Measurements from ENCODE around the gene NME9.

The NME9 gene

GRCh38 chr3:138361561-138361971, 31.9 kb upstream of the NME9 start:
- no peak for DNase-seq (ENCODE audit: low spot score)

GRCh38 chr3:138360869-138361525, 31.3 kb upstream of the NME9 start:
- no peak for DNase-seq (ENCODE audit: low spot score)

GRCh38 chr3:138359919-138360868, 30.5 kb upstream of the NME9 start:
- DNase-seq (ENCODE audit: low spot score) = no peak

DNA sequence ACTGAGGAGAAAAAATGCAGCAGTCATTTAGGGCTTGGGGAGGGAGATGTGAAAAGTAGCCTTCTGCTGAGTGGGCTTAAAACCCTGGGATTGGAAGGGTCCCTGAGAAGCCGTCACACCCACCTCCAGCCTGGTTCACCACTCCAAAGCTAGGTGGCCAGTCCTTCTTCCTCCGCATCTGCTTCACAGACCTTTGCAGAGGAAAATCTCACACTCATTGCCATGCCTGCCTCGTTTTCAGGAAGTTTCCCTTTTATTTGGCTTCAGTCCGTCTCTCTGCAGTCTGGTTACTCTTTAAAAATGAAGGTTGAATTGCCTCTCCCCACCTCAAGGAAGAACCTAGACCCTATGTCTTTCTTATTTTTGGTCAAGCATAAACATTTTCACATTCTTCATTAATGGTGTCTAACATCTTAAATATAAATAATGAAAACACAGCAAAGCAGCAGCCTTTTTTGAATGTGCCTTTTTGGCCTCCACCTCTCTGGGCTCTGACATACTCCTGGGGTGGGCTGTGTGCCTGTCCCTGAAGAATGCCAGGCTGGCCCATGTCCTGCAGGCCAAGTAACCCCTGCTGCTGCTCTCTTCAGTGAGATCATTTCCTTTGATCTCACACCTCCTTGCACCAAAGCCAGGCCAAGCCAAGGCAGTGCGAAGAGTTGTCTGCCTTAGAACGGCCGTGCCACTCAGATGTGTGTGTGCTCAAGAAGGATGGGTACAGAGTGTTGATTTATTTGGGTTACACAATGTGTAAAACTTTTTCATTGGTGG, 29.7 kb upstream of the NME9 start:
- no peak for DNase-seq (ENCODE audit: low spot score)

GRCh38 chr3:138356730-138357405, 27.2 kb upstream of the NME9 start:
- no peak for DNase-seq (ENCODE audit: low spot score)

- no peak for DNase-seq (ENCODE audit: low spot score)
These were observed 25.4 kb upstream of the NME9 start for GRCh38 chr3:138355071-138355470.

- no peak for DNase-seq (ENCODE audit: low spot score)
These were observed 24.7 kb upstream of the NME9 start for GRCh38 chr3:138354376-138354775.

GRCh38 chr3:138351916-138352550, 22.4 kb upstream of the NME9 start:
- no peak for DNase-seq (ENCODE audit: low spot score)

DNA sequence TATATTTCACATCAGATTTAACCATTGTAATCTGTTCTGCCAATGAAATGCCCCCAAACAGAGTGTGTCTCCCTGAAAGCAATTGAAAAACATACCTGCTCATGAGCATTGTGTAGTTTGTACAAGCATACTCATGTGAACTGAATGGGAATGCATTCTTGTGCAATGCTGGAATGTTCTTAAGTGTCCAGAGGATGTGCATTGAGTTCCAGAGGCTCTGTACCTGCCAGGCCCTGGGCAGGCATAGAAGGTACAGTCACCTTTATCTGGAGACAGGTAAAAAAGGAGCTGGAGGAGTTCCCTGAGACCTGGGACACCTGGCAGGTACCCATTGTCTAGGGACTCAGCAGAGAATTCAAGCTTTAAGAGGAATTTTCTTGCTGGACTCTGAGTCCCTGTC, 21.5 kb upstream of the NME9 start:
- no peak for DNase-seq (ENCODE audit: low spot score)

- DNase-seq (ENCODE audit: low spot score) = no peak
These were observed 20.4 kb upstream of the NME9 start for GRCh38 chr3:138349926-138350665.

DNA sequence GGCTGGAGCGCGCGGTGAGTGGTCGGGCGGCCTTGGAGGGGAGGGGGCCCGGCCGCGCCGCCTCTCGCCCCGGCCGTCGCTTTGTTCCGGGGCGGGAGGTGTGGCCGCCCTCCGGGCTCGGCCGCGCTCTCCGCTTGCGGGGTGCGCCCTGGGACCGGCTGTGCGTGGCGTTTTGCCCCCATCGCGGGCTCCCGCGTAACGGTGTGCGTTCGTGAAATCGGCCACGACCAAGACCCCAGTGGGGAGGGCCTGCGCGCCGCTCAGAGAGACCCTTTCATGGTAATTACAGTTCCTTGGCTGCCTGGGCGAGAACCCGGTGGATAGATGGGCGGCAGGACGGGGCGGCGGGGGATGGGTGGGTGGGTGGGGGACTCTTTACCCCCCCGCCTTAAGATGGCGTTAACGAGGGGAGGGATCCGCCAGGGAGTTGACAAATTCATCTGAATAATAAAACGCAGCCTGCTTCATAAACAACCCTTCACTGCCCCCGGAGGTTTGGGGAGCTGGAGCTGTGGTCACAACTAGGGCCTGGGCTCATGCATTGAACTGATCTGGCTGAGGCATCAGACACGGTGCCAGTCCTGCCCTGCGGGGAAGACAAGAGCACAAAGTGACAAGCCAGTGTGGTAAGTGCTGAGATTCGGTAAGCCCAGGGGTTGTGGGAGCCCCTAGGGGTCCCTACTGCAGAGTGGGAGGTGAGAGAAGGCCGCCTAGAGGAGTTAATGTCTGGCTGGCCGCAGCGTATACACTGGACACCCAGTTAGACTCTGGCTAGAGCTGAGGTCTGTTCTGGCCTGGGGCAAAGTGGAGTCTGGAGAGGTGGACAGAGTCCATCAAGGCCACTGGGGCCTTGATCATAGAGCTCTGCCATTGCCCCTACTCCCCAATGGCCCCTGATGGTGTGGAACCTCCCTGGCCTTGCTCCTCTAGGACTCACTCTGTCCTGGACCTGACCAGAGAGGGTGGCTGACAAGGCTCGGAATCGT, 19.4 kb upstream of the NME9 start:
- DNase-seq (ENCODE audit: low spot score) = no peak

DNA sequence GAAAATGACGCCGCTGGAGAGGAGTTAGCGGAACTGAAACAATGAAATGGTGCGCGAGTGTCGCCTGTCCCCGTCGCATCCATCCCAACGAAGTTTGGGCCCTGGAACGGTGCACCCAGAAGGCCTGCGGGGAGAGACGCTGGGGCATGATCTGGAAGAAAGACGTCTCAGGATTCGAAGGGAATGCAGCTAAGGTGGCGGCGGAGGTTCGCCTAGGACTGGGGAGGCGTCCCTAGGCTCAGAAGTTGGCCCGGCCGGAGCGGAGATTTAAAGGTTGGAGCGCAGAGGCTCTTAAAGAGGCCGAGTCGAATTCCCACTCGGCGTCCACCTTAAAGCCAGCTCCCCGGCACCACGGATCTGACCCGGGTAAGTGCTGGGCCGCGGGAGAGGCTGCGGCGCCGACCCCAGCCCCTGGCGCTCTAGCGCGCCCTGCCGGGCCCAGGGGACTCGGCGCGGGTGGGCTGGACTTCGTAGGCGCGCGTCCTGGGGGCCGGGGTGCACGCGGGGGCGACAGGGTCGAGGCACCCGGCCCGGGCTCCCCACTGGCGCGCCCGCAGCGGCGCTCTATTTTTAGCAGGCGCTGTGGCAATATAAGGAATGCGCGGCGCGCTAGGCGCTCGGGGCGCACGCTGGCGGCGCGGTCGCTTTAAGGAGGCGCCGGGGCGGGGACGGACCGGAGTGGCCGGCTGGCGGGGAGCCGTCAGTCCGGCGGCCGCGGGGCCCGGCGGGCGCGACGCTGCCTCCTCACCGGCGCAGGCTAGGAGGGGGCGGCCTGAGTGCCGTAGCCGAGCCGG, 18.5 kb upstream of the NME9 start, which contains the start of gene MRAS:
Gene MRAS, plus strand, starts transcription at position 620 of the 794 bp plus-strand sequence. CDS start 24,305 bp downstream, outside the sequence.
- DNase-seq (ENCODE audit: low spot score) = peak; percentile 49

DNA sequence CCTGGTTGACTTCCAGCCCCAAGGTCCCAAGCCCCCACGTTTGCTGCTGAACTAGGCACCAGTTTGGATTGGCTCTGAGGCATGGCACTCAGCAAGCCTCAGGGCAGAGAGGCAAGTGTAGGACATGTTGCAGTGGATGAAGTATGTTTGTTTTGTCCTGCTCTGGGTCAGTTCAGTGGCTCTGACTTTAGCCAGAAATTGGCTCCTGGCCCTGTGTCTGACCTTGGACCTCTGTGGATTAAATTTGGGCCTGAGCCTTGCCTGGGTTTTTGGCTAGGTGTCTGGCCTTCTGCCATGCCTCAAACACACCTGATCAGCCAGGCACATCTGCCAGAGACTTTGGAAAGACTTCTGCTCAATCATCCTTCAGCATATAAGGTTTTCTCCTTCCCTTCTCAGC, 15.1 kb upstream of the NME9 start:
- DNase-seq (ENCODE audit: low spot score) = no peak

GRCh38 chr3:138340511-138340910, 10.9 kb upstream of the NME9 start:
- DNase-seq (ENCODE audit: low spot score) = no peak

DNA sequence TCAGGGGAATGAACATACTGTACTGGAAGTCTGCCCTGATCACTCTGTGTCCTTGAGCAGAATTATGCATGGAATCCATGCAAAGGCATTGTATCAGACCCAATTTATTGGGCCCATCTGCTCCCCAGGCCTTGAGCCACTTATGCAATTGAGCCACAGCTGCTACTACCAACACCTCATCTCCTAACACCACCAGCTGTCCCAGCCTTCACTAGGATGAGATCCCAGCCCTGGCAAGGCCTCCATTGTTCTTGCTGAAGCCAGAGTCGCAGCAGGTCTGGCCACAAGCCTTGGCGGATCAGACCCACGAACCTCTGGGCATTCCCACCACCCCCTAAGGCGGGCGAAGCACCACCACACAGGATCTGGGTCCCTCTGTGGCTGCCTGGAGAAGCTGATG, 9.2 kb upstream of the NME9 start:
- DNase-seq (ENCODE audit: low spot score) = no peak

GRCh38 chr3:138338244-138338643, 8.6 kb upstream of the NME9 start:
- DNase-seq (ENCODE audit: low spot score) = no peak

- no peak for DNase-seq (ENCODE audit: low spot score)
These were observed 6.9 kb upstream of the NME9 start for GRCh38 chr3:138336454-138336999.

DNA sequence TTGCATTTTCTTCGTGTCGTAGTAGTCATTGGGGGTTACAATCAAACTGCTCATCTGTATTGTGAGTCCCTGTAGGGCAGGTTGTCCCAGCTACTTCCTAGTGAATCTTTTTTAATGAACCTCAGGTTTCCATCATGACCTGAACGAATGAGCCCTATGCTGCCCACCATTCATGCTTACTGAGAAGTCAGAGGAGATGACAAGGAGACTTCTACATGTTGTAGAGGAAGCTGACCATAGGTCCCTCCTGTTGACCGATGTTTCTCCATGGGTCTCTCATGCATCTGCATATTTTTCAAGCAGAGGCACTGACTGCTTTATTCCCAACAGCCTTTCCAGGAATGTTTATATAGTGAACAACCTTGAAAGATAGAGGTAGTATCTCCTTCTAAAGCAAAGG, 5.0 kb upstream of the NME9 start:
- DNase-seq (ENCODE audit: low spot score) = no peak

All from COLO829 (cell line).